IMR-90 (cell line): ENCODE results near the gene IGIP. TPM values are rescaled to one million over a fixed set of nuclear protein-coding genes. Genes with fewer than 3 reads are reported as not detected.

ENCODE experiments used
- ATAC-seq: fragments of 200-7000 bp; cut with Tn5 transposase; 2 replicates; pipeline ENCODE4 v1.9.1; 2020; ENCODE audit warnings: low read depth, mild to moderate bottlenecking, moderate library complexity
- Bru-seq: library from RNA; stranded (reverse); fragments of 400-500 nt; gene quantifications from one replicate; lab custom pipeline; 2021; lab: Mats Ljungman, UMichigan
- BruChase-seq, 2 experiments: library from RNA; stranded (reverse); fragments of 400-500 nt; gene quantifications; one replicate each; lab custom pipeline; 2021; lab: Mats Ljungman, UMichigan
- BruUV-seq: library from RNA; stranded (reverse); fragments of 400-500 nt; replicated peaks from 2 replicates; lab custom pipeline; 2021; lab: Mats Ljungman, UMichigan
- CTCF ChIA-PET: fragments of 300-600 bp; formaldehyde crosslinking; extraction: SDS; loops from one replicate; lab custom pipeline; 2021; ENCODE audit warnings: antibody characterized with exemption; lab: Yijun Ruan, JAX
- POLR2A ChIA-PET: fragments of 300-600 bp; sonication (Branson Sonifier 250); formaldehyde crosslinking; loops from one replicate; lab custom pipeline; 2022; ENCODE audit warnings: antibody characterized with exemption; ENCODE audit not compliant: unreplicated experiment; lab: Charles Lee
- DNase-seq: peaks from one replicate; pipeline ENCODE4 v3.0.0; 2013
- H2AFZ ChIP-seq: replicated peaks from 2 replicates; pipeline ENCODE3; 2013; ENCODE audit warnings: low read length, mild to moderate bottlenecking; ENCODE audit not compliant: poor library complexity
- H2AK5ac ChIP-seq: 2 replicates; pipeline ENCODE4 v1.6.1; 2013; ENCODE audit warnings: low read depth, low read length, inconsistent platforms
- H2AK9ac ChIP-seq: replicated peaks from 2 replicates; pipeline ENCODE3; 2013; ENCODE audit warnings: mild to moderate bottlenecking, low read depth, low read length, moderate library complexity; ENCODE audit not compliant: poor library complexity
- H2BK120ac ChIP-seq: 2 replicates; pipeline ENCODE4 v1.6.1; 2013; ENCODE audit warnings: low read depth, low read length, inconsistent platforms
- H2BK15ac ChIP-seq: 3 replicates; pipeline ENCODE4 v1.6.1; 2013; ENCODE audit warnings: low read depth, low read length, inconsistent platforms
- H2BK20ac ChIP-seq: 2 replicates; pipeline ENCODE4 v1.6.1; 2013; ENCODE audit warnings: low read depth, mild to moderate bottlenecking, inconsistent platforms, low read length, moderate library complexity
- H2BK5ac ChIP-seq: 2 replicates; pipeline ENCODE4 v1.6.1; 2013; ENCODE audit warnings: mild to moderate bottlenecking, low read depth, low read length, inconsistent platforms; ENCODE audit not compliant: poor library complexity, severe bottlenecking
- H3K14ac ChIP-seq: replicated peaks from 2 replicates; pipeline ENCODE4 v1.6.1; 2013; ENCODE audit warnings: low read depth, low read length, inconsistent platforms
- H3K18ac ChIP-seq: 2 replicates; pipeline ENCODE4 v1.6.1; 2013; ENCODE audit warnings: low read depth, low read length, control low read depth
- H3K23ac ChIP-seq: 2 replicates; pipeline ENCODE4 v1.6.1; 2013; ENCODE audit warnings: low read depth, low read length, inconsistent platforms
- H3K27ac ChIP-seq: 2 replicates; pipeline ENCODE4 v1.5.1; 2013; ENCODE audit warnings: mild to moderate bottlenecking, control low read depth, low read length; ENCODE audit not compliant: insufficient read depth
- H3K27me3 ChIP-seq: 2 replicates; pipeline ENCODE4 v1.6.1; 2013; ENCODE audit warnings: low read length; ENCODE audit not compliant: control insufficient read depth, insufficient read depth
- H3K36me3 ChIP-seq: 2 replicates; pipeline ENCODE4 v1.6.1; 2013; ENCODE audit warnings: low read length, mixed read lengths; ENCODE audit not compliant: control insufficient read depth, insufficient read depth
- H3K4ac ChIP-seq: 2 replicates; pipeline ENCODE4 v1.6.1; 2013; ENCODE audit warnings: low read depth, low read length, inconsistent platforms
- H3K4me1 ChIP-seq: 2 replicates; pipeline ENCODE4 v1.6.1; 2013; ENCODE audit warnings: low read length, mixed read lengths; ENCODE audit not compliant: control insufficient read depth, insufficient read depth
- H3K4me2 ChIP-seq: 2 replicates; pipeline ENCODE4 v1.6.1; 2013; ENCODE audit warnings: low read depth, mild to moderate bottlenecking, control low read depth, low read length, moderate library complexity
- H3K4me3 ChIP-seq: 2 replicates; pipeline ENCODE4 v1.5.1; 2013; ENCODE audit warnings: low read depth, mild to moderate bottlenecking, control low read depth, low read length, moderate library complexity; ENCODE audit not compliant: insufficient read depth
- H3K56ac ChIP-seq: 2 replicates; pipeline ENCODE4 v1.6.1; 2013; ENCODE audit warnings: low read length, inconsistent platforms; ENCODE audit not compliant: insufficient read depth; ENCODE audit errors: extremely low read depth
- H3K79me1 ChIP-seq, 2 experiments: 2 replicates each; pipeline ENCODE4 v1.6.1; 2013; ENCODE audit warnings: low read length in 2 of 2, inconsistent platforms in 1 of 2, low read depth in 1 of 2
- H3K9ac ChIP-seq: 2 replicates; pipeline ENCODE4 v1.6.1; 2013; ENCODE audit warnings: low read depth, low read length, control low read depth
- H3K9me1 ChIP-seq: 2 replicates; pipeline ENCODE4 v1.6.1; 2013; ENCODE audit warnings: low read length, inconsistent platforms; ENCODE audit not compliant: insufficient read depth
- H3K9me3 ChIP-seq: 2 replicates; pipeline ENCODE4 v1.6.1; 2013; ENCODE audit warnings: low read length; ENCODE audit not compliant: control insufficient read depth, insufficient read depth
- H4K20me1 ChIP-seq: 2 replicates; pipeline ENCODE4 v1.6.1; 2013; ENCODE audit warnings: low read length, inconsistent platforms; ENCODE audit not compliant: insufficient read depth
- H4K5ac ChIP-seq: 2 replicates; pipeline ENCODE4 v1.6.1; 2013; ENCODE audit warnings: mild to moderate bottlenecking, low read depth, low read length, control low read depth
- H4K8ac ChIP-seq, 2 experiments: 2 replicates each; pipeline ENCODE4 v1.6.1; 2013; ENCODE audit warnings: low read depth in 2 of 2, low read length in 2 of 2, control low read depth in 1 of 2, inconsistent platforms in 1 of 2
- H4K91ac ChIP-seq: 2 replicates; pipeline ENCODE4 v1.6.1; 2013; ENCODE audit warnings: low read depth, low read length, inconsistent platforms; ENCODE audit not compliant: insufficient read depth
- BHLHE40 ChIP-seq: fragments of 150-350 bp; IDR thresholded peaks from 2 replicates; pipeline ENCODE4 v1.6.1; 2016; ENCODE audit warnings: mild to moderate bottlenecking, low read depth, low read length
- CEBPB ChIP-seq: IDR thresholded peaks from 2 replicates; pipeline ENCODE4 v1.6.1; 2012; ENCODE audit warnings: low read depth, low read length, improper control_type of control experiment
- CHD1 ChIP-seq: IDR thresholded peaks from 2 replicates; pipeline ENCODE4 v1.6.1; 2012; ENCODE audit warnings: low read depth, low read length, improper control_type of control experiment
- FOS ChIP-seq: fragments of 150-350 bp; IDR thresholded peaks from 2 replicates; pipeline ENCODE4 v1.6.1; 2016; ENCODE audit warnings: low read depth, low read length
- MAFK ChIP-seq: IDR thresholded peaks from 2 replicates; pipeline ENCODE4 v1.6.1; 2012; ENCODE audit warnings: low read depth, low read length, improper control_type of control experiment
- MAZ ChIP-seq: IDR thresholded peaks from 2 replicates; pipeline ENCODE4 v1.6.1; 2012; ENCODE audit warnings: low read depth, mild to moderate bottlenecking, low read length, improper control_type of control experiment, moderate library complexity, borderline replicate concordance
- MXI1 ChIP-seq: IDR thresholded peaks from 2 replicates; pipeline ENCODE4 v1.6.1; 2012; ENCODE audit warnings: low read depth, mild to moderate bottlenecking, low read length, moderate library complexity, borderline replicate concordance
- NFE2L2 ChIP-seq: fragments of 150-350 bp; IDR thresholded peaks from 2 replicates; pipeline ENCODE4 v1.6.1; 2016; ENCODE audit warnings: low read depth, mild to moderate bottlenecking, low read length
- POLR2A ChIP-seq: IDR thresholded peaks from 2 replicates; pipeline ENCODE4 v1.6.1; 2012; ENCODE audit warnings: mild to moderate bottlenecking, low read depth, low read length
- RAD21 ChIP-seq: IDR thresholded peaks from 2 replicates; pipeline ENCODE4 v1.6.1; 2012; ENCODE audit warnings: low read length, improper control_type of control experiment
- RCOR1 ChIP-seq: IDR thresholded peaks from 2 replicates; pipeline ENCODE4 v1.6.1; 2012; ENCODE audit warnings: mild to moderate bottlenecking, low read length, improper control_type of control experiment; ENCODE audit not compliant: insufficient replicate concordance
- RFX5 ChIP-seq: IDR thresholded peaks from 2 replicates; pipeline ENCODE4 v1.8.0; 2012; ENCODE audit warnings: low read depth, mild to moderate bottlenecking, low read length, moderate library complexity
- WGBS, 2 experiments: methylation state at CpG; one replicate each; pipeline versions ENCODE4 v1.1.5 to v1.1.7; 2013; ENCODE audit warnings: missing lambda C conversion rate in 2 of 2; ENCODE audit not compliant: insufficient read length in 1 of 2; ENCODE audit errors: extremely low coverage in 2 of 2; 5-methylcytosine and 5-hydroxymethylcytosine counted together
- dilution Hi-C: fragments of 300-500 bp; cut with HindIII; formaldehyde crosslinking; loops from one replicate; pipeline ENCODE4 v1.14.3; 2018; ENCODE audit warnings: low sequenced_read_pairs; ENCODE audit not compliant: unreplicated experiment
- in situ Hi-C: fragments of 300-500 bp; cut with MboI; formaldehyde crosslinking; loops from 3 replicates; pipeline ENCODE4 v1.14.3; 2019; ENCODE audit warnings: low sequenced_read_pairs, inconsistent platforms, mixed read lengths
- intact Hi-C: fragments of 100-400 bp; cut with micrococcal nuclease; formaldehyde crosslinking; loops from 2 replicates; pipeline ENCODE4 v1.10.0; 2022
- long read RNA-seq: library from polyadenylated mRNA; unstranded; transcript quantifications from one replicate; pipeline ENCODE4 v2.0.0, GENCODE V29; 2021; ENCODE audit not compliant: unreplicated experiment
- polyA plus RNA-seq, 3 experiments: library from polyadenylated mRNA; depleted of rRNA; stranded (reverse); fragments of >200 nt; gene quantifications; 2 replicates each; pipeline ENCODE4 v1.2.3, GENCODE V29; 2012; ENCODE audit warnings: low replicate concordance in 1 of 3
- total RNA-seq: library from RNA; depleted of rRNA; stranded (reverse); fragments of >200 nt; gene quantifications from 2 replicates; pipeline ENCODE4 v1.2.3, GENCODE V29; 2012; rRNA removed
- TF ChIP-seq, protein P1 (sequence below): fragments of 150-350 bp; IDR thresholded peaks from 2 replicates; pipeline ENCODE4 v1.6.1; 2017; ENCODE audit warnings: mild to moderate bottlenecking, antibody characterized with exemption, low read length, low read depth
- TF ChIP-seq, protein P2 (sequence below): conservative IDR thresholded peaks from 2 replicates; pipeline ENCODE4 v1.5.1; 2012; ENCODE audit warnings: mild to moderate bottlenecking, low read depth, low read length, improper control_type of control experiment
- TF ChIP-seq, protein P3 (sequence below): fragments of 150-350 bp; IDR thresholded peaks from 2 replicates; pipeline ENCODE4 v1.6.1; 2016; ENCODE audit warnings: low read depth, mild to moderate bottlenecking, low read length, moderate library complexity, borderline replicate concordance

Gene IGIP
- 5.0 and 6.7 TPM in 2 replicates for total RNA-seq
- polyA plus RNA-seq (2012; rRNA removed) = 0.83 and 1.2 TPM in 2 replicates
- polyA plus RNA-seq (2012; cell fraction: cytosol; rRNA removed) = 0.16 and 0.32 TPM in 2 replicates
- polyA plus RNA-seq (2012; cell fraction: nucleus; rRNA removed; ENCODE audit: low replicate concordance) = 0.65 and 4.4 TPM in 2 replicates
- Bru-seq, nascent RNA = percentile 85 among the genes with signal in this experiment
- BruChase-seq, experiment 1, labeled RNA remaining after a 6-hour chase = percentile 93 among the genes with signal in this experiment
- percentile 98 among the genes with signal in this experiment for BruChase-seq, experiment 2, labeled RNA remaining after a 2-hour chase
- long read RNA-seq, transcript IGIP-201 (1 exons, 3,458 nt) = major isoform, 8 of 8 reads
- long read RNA-seq, partial matches to known transcripts = 0 of 8 reads
- long read RNA-seq, other reads (novel, unspliced or antisense) = 0 of 8 reads

DNA sequence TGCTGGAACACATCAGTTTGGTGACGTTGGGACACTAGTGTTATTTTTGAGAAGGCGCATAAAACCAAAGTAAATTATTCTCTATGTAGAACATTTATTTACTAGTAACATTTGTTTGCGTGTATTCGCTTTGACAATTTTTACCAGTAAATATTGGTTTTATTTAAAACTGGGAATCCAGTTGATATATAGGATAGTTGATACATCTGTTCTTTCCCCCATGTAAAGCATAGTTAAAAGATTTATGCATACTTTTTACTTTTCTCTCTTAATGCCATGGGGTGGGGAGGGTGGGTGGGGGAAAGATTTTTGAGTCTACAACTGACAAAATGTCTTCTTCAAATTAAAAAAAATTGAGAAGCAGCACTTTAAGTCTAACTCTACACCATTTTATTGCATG is at the start of gene IGIP:
Gene IGIP (plus strand): TSS at position 301 of the 400 bp plus-strand sequence. CDS start 2,540 bp downstream, outside the sequence.
- H3K4me3 ChIP-seq = no peak within 1 kb of the TSS
- H2BK120ac ChIP-seq = no peak within 1 kb of the TSS
- peaks cover 23 to 44% of the 10 kb centered on the region in 2 experiments for H3K79me1 ChIP-seq
- H4K91ac ChIP-seq = no peak within 1 kb of the TSS
- no TSS peak for BruUV-seq
- no peaks in the 10 kb centered on the region for H3K36me3 ChIP-seq
- H2AK9ac ChIP-seq = no peak within 1 kb of the TSS
- POLR2A ChIA-PET = no interaction called here
- H3K27me3 ChIP-seq = no peaks in the 10 kb centered on the region
- CTCF ChIA-PET = no interaction called here
- no peaks in the 10 kb centered on the region for H3K9me3 ChIP-seq
- no peak within 1 kb of the TSS for H4K5ac ChIP-seq
- no CpG with 5 or more reads among the region's 4 CpGs for WGBS, 2 experiments
- H2AK5ac ChIP-seq = no peak within 1 kb of the TSS
- no peak within 1 kb of the TSS for H4K8ac ChIP-seq
- ATAC-seq (no peak), DNase-seq (no peak)
- no peak within 1 kb of the TSS for H3K14ac ChIP-seq
- H2AFZ ChIP-seq = no peak within 1 kb of the TSS
- in situ Hi-C loops (no loop called here), dilution Hi-C loops (no loop called here), intact Hi-C loops (no loop called here)
- H2BK20ac ChIP-seq = no peak within 1 kb of the TSS
- H4K20me1 ChIP-seq = peaks cover 20% of the 10 kb centered on the region
- no peak within 1 kb of the TSS for H3K9ac ChIP-seq
- H2BK15ac ChIP-seq = no peak within 1 kb of the TSS
- H3K56ac ChIP-seq = no peak within 1 kb of the TSS
- H3K4me2 ChIP-seq = no peak within 1 kb of the TSS
- no peak within 1 kb of the TSS for H3K18ac ChIP-seq
- peaks cover 3% of the 10 kb centered on the region; the same call in 1 of the 2 replicates for H3K9me1 ChIP-seq
- H3K4me1 ChIP-seq = peaks cover 6% of the 10 kb centered on the region; the same call in 1 of the 2 replicates
- H3K27ac ChIP-seq = no peak within 1 kb of the TSS
- H2BK5ac ChIP-seq = no peak within 1 kb of the TSS
- H3K23ac ChIP-seq = no peak within 1 kb of the TSS
- no peak within 1 kb of the TSS for H3K4ac ChIP-seq
- TF ChIP-seq RAD21 (no peak), BHLHE40 (no peak), FOS (no peak), NFE2L2 (no peak), CEBPB (no peak), POLR2A (no peak), RFX5 (no peak), CHD1 (no peak), MAZ (no peak), MAFK (no peak), MXI1 (no peak), RCOR1 (no peak)
- TF ChIP-seq, protein P1, sequence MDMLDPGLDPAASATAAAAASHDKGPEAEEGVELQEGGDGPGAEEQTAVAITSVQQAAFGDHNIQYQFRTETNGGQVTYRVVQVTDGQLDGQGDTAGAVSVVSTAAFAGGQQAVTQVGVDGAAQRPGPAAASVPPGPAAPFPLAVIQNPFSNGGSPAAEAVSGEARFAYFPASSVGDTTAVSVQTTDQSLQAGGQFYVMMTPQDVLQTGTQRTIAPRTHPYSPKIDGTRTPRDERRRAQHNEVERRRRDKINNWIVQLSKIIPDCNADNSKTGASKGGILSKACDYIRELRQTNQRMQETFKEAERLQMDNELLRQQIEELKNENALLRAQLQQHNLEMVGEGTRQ = no peak
- TF ChIP-seq, protein P2, sequence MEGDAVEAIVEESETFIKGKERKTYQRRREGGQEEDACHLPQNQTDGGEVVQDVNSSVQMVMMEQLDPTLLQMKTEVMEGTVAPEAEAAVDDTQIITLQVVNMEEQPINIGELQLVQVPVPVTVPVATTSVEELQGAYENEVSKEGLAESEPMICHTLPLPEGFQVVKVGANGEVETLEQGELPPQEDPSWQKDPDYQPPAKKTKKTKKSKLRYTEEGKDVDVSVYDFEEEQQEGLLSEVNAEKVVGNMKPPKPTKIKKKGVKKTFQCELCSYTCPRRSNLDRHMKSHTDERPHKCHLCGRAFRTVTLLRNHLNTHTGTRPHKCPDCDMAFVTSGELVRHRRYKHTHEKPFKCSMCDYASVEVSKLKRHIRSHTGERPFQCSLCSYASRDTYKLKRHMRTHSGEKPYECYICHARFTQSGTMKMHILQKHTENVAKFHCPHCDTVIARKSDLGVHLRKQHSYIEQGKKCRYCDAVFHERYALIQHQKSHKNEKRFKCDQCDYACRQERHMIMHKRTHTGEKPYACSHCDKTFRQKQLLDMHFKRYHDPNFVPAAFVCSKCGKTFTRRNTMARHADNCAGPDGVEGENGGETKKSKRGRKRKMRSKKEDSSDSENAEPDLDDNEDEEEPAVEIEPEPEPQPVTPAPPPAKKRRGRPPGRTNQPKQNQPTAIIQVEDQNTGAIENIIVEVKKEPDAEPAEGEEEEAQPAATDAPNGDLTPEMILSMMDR = no peak
- TF ChIP-seq, protein P3, sequence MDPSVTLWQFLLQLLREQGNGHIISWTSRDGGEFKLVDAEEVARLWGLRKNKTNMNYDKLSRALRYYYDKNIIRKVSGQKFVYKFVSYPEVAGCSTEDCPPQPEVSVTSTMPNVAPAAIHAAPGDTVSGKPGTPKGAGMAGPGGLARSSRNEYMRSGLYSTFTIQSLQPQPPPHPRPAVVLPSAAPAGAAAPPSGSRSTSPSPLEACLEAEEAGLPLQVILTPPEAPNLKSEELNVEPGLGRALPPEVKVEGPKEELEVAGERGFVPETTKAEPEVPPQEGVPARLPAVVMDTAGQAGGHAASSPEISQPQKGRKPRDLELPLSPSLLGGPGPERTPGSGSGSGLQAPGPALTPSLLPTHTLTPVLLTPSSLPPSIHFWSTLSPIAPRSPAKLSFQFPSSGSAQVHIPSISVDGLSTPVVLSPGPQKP = no peak
